Stimulated activated naive CD8-positive, alpha-beta T cell treated with anti-CD3 and anti-CD28 coated beads, Interleukin-15, Interleukin-2, amounts not matched to agents 100 ng/mL and 50 ng/mL, for 24 hours (primary cell): ENCODE results near the gene GARIN5B.
"Not testable (repeated sequence)": the region's sequence is repeated elsewhere in the genome, so short reads cannot be mapped to it uniquely, and the experiment has no call there.

Experiments
- H3K27ac Mint-ChIP-seq: one replicate; pipeline ENCODE4 v1.8.0; 2021; ENCODE audit warnings: mild to moderate bottlenecking, mixed read lengths
- H3K27me3 Mint-ChIP-seq: one replicate; pipeline ENCODE4 v1.8.0; 2021; ENCODE audit warnings: mixed read lengths
- H3K36me3 Mint-ChIP-seq: one replicate; pipeline ENCODE4 v1.8.0; 2021; ENCODE audit warnings: low read depth, mixed read lengths
- H3K4me1 Mint-ChIP-seq: one replicate; pipeline ENCODE4 v1.8.0; 2021; ENCODE audit warnings: low read depth, mixed read lengths
- H3K4me3 Mint-ChIP-seq: one replicate; pipeline ENCODE4 v1.8.0; 2021; ENCODE audit warnings: mild to moderate bottlenecking, mixed read lengths
- H3K9me3 Mint-ChIP-seq: one replicate; pipeline ENCODE4 v1.8.0; 2021; ENCODE audit warnings: mixed read lengths

The GARIN5B gene

DNA sequence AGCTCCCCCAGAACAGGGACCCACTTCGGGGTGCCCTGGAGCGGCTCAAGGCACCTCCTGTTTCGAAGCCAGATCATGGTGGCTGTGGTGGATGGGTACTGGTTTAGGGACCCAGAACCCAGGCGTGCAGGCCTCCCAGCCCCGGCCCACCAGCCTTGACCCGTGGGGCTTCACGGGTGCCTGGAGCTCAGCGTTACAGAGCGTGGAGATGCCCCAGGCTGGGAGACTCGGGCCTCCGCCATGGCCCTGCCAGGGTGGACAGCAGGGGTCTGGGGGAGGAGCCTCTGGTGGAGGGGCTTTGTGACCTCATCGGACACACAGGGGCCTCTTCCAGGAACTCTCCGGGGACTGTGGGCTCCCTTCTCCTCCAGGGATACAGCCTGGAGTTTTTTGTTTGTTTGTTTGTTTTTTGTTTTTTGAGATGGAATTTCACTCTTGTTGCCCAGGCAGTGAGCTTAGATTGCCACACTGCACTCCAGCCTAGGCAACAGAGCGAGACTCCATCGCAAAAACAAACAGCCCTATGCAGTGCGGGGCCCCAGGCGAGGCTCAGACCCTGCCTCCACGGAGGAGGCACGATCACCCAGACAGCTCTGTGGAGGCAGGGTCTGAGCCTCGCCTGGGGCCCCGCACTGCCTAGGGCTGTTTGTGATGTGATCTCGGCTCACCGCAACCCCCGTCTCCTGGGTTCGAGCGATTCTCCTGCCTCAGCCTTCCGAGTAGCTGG is at the start of gene GARIN5B:
TSS of gene GARIN5B (minus strand) at position 271 of the 727 bp plus-strand sequence. CDS start at position 77, 194 bp downstream.
- H3K27me3 Mint-ChIP-seq: peaks cover 4% of the 10 kb centered on the region
- H3K4me3 Mint-ChIP-seq: no peak within 1 kb of the TSS
- no peaks in the 10 kb centered on the region for H3K36me3 Mint-ChIP-seq
- H3K9me3 Mint-ChIP-seq: no peaks in the 10 kb centered on the region
- H3K4me1 Mint-ChIP-seq: no peaks in the 10 kb centered on the region
- H3K27ac Mint-ChIP-seq: no peak within 1 kb of the TSS

DNA sequence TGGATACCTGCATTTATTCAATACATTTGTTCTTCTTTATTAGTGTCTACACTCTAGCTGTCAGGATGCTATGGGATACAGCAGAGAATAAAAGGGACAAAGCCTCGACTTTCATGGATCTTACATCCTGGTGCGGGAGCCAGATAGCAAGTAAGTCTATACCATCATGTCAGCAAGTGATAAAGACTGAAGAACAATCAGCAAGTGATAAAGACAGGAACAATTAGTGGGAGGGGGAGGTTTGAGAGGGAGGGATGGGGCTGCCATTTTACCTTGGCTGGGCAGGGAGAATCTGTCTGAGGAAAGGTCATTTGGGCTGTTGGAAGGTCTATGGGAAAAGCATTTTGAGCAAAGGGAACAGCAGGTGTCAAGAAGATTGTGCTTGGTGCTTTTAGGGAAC is 47.1 kb upstream of the GARIN5B start:
- Mint-ChIP-seq H3K9me3 (no peaks in the 10 kb centered on the region), H3K27ac (no peak overlapping the region), H3K27me3 (no peaks in the 10 kb centered on the region), H3K36me3 (peaks cover 17% of the 10 kb centered on the region), H3K4me1 (peaks cover 26% of the 10 kb centered on the region), H3K4me3 (no peak overlapping the region)

DNA sequence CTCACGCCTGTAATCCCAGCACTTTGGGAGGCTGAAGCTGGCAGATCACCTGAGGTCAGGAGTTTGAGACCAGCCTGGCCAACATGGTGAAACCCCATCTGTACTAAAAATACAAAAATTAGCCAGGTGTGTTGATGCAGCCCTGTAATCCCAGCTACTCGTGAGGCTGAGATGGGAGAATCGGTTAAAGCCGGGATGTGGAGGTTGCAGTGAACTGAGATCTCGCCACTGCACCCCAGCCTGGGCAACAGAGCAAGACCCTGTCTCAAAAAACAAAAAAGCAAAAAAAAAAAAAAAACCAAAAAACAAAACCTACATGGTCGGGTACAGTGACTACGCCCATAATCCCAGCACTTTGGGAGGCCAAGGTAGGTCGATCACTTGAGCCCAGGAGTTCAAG is 46.1 kb upstream of the GARIN5B start:
- not testable (repeated sequence) for H3K27me3 Mint-ChIP-seq, H3K27ac Mint-ChIP-seq, H3K4me3 Mint-ChIP-seq, H3K9me3 Mint-ChIP-seq
- Mint-ChIP-seq H3K4me1 (peaks cover 26% of the 10 kb centered on the region), H3K36me3 (peaks cover 20% of the 10 kb centered on the region)

DNA sequence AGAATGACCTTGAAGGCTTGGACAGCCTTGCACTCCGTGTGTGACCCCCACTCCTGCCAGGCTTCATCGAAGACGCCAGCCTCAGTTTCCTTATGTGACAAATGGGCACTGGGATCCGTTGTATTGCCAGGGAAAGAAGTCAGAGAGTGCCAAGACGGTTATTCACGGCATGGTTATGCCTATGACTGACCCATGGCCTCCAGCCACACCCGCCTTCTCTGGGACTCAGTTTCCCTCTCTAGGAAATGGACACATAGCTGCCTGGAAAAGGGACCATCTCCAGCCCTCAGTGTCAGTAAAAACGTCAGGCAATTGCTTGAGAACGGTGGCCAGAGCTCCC is 45.4 kb upstream of the GARIN5B start:
- Mint-ChIP-seq H3K36me3 (peaks cover 27% of the 10 kb centered on the region), H3K4me3 (peak overlapping the region; percentile 96), H3K27ac (peak overlapping the region; percentile 96), H3K9me3 (no peaks in the 10 kb centered on the region), H3K27me3 (no peaks in the 10 kb centered on the region), H3K4me1 (peaks cover 32% of the 10 kb centered on the region)

DNA sequence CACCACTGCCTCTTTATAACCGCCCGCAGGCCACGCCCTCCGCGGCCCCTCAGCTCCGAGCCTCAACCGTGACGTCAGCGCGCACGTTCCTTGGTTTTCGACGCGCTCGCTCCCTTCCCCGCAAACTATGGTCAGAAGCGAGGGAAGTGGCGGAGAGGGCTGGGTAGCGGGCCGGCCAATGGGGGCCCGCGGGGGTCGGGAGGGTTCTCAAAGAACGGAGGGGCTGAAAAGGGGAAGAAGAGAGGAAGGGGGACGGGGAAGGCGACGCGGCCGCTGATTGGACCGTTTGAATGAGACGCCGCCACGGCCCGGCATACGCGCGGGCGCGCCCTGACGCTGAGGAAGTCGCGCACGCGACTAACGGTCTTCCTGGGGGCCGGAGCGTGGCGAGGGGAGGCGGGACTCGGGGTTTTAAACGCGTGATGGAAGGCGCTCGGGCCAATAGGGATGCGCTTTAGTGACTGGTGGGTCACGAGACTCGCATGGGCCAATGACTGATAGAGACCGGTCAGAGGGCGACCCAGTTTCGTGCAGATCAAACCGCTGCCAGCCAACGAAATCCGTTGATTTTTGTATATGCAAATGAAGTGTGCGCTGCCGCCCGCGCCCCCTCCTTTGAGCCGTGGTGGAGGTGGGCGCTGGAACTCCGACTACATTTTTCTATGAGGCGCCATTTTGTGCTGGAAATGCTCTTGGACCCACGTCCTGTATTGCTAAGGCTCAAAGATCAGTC is 44.9 kb upstream of the GARIN5B start:
- no peaks in the 10 kb centered on the region for H3K9me3 Mint-ChIP-seq
- peaks cover 37% of the 10 kb centered on the region for H3K4me1 Mint-ChIP-seq
- peak overlapping the region; percentile 96 for H3K27ac Mint-ChIP-seq
- H3K36me3 Mint-ChIP-seq: peaks cover 33% of the 10 kb centered on the region
- H3K4me3 Mint-ChIP-seq: peak overlapping the region; percentile 96
- no peaks in the 10 kb centered on the region for H3K27me3 Mint-ChIP-seq

DNA sequence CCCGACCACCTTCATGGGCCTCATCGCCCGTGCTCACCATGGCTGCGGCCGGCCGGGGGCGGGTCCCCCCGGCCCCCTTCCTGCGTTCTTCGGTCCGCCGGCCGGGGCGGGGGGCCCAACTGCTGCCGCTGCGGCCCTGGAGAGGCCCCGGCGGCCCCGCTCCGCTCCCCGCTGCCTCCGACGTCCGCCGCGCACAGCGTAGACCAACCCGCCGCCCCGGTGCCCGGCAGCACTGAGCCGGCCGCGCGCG is 44.4 kb upstream of the GARIN5B start, which contains the start of gene UBE2S:
TSS of gene UBE2S (minus strand) at position 239 of the 250 bp plus-strand sequence. CDS start at position 40, 199 bp downstream.
- Mint-ChIP-seq H3K27ac (peak within 1 kb of the TSS; percentile 96), H3K36me3 (peaks cover 38% of the 10 kb centered on the region), H3K4me1 (peaks cover 37% of the 10 kb centered on the region), H3K4me3 (peak within 1 kb of the TSS; percentile 96)
- H3K9me3 Mint-ChIP-seq, H3K27me3 Mint-ChIP-seq: not testable (repeated sequence)

DNA sequence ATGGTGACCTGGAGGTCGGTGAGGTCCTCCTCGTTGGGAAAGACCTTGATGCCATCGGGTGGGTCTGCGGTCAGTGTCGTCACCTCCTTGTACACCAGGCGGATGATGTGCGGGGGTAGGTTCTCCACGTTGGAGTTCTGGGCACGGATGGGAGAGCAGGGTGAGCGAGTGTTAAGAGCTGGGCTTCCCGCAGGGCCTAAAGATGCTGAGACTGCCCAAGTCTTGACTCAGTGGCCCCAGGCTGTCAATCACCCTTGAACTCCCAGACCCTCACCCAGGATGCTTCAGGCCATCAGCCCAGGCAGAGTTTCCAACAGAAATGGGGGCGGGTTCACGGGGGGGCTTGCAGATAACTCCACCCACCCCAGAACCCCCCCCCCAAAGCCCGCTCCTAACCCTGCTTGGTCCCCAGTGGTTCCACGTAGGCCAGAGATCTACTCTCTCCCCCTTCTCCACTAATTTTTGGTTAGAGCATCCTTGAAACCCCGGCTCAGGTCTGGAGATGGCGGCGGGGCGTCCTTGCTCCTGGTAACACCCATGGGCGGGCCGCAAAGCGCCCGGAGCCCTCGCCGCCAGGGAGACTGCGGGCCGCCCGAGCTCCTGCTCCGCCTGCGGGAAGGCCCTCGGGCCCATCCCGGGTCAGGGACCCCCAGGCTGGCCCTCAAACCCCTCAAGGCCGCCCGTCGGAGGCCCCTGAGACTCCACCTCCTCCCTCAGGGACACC is 43.9 kb upstream of the GARIN5B start:
- no peaks in the 10 kb centered on the region for H3K9me3 Mint-ChIP-seq
- peak overlapping the region; percentile 96 for H3K4me3 Mint-ChIP-seq
- H3K27me3 Mint-ChIP-seq: no peaks in the 10 kb centered on the region
- H3K4me1 Mint-ChIP-seq: peaks cover 37% of the 10 kb centered on the region
- H3K27ac Mint-ChIP-seq: peak overlapping the region; percentile 88
- peaks cover 42% of the 10 kb centered on the region for H3K36me3 Mint-ChIP-seq

DNA sequence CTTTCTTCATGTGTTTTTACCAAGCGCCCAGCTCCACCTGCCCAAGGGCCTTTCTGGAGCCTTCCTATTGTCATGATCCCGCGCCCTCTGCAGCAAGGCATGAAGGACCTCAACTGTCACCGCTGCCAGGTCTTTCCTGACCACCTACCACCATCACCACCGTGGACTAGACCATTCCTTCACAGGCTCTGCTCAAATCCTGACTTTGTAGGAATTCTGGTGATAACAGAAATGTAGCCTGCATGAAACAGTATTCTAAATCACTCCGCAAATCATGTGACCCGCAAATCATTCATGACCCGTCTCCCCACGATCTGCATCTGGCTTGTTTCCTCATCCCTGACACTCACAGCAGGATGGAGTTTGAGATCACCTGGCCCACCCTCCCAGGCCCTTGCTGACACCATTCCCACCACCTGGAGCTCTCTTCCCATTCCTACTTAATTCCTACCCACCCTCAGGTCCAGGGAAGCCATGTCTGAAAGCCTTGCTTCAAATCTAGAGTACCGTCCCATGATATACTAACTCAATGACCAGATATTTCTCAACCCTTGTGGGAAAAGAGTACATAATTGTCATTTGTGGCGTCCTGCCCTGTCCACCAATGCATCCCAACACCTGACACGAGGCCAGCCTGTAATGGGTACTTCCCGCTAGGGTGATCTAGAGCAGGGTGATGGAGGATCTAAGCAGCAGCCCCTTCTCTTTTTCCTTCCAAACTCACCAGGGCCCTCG is 43.2 kb upstream of the GARIN5B start:
- H3K4me3 Mint-ChIP-seq: peak overlapping the region; percentile 96
- no peaks in the 10 kb centered on the region for H3K27me3 Mint-ChIP-seq
- peak overlapping the region; percentile 88 for H3K27ac Mint-ChIP-seq
- peaks cover 47% of the 10 kb centered on the region for H3K36me3 Mint-ChIP-seq
- no peaks in the 10 kb centered on the region for H3K9me3 Mint-ChIP-seq
- H3K4me1 Mint-ChIP-seq: peaks cover 37% of the 10 kb centered on the region

DNA sequence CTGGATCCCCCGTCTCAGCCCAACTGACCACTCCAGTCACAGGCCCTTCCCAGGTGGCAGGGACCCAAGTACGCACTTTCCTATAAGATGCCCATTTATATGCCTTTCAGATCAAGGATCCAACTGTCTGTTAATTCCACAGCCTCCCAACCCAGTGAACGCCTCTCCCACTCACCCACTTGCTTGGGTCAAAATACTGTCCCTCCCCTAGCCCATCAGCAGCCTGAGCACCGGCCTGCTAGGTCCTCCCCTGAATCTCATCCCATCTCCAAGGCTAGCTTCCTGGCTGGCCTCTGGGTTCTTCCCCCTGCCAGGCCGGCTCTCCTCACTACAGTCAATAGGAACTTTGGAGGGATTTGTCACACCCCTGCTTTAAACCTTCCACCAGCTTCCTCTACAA is 42.6 kb upstream of the GARIN5B start:
- peaks cover 37% of the 10 kb centered on the region for H3K4me1 Mint-ChIP-seq
- no peaks in the 10 kb centered on the region for H3K27me3 Mint-ChIP-seq
- peaks cover 52% of the 10 kb centered on the region for H3K36me3 Mint-ChIP-seq
- peak overlapping the region; percentile 96 for H3K4me3 Mint-ChIP-seq
- peak overlapping the region; percentile 88 for H3K27ac Mint-ChIP-seq
- no peaks in the 10 kb centered on the region for H3K9me3 Mint-ChIP-seq

DNA sequence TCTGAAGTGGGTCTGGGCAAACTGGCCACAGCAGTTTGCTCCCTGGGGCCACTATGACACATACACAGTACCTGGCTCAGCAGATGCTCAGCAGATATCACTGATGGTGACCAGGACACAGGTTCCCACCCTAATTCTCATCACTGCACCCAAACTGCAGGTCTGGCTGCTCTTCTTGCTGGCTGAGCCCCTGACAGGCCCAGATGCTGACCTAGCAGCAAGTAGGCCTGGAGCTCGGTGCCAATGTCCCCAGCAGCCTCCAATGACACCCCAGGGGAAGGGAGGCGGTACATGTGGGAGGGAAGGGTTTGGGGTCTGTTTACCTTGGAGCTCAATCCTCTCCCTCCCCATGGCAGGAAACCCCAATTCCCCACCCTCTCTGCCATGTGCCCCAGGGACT is 39.4 kb upstream of the GARIN5B start:
- no peaks in the 10 kb centered on the region for H3K9me3 Mint-ChIP-seq
- no peak overlapping the region for H3K4me3 Mint-ChIP-seq
- H3K4me1 Mint-ChIP-seq: peaks cover 39% of the 10 kb centered on the region
- H3K36me3 Mint-ChIP-seq: peaks cover 55% of the 10 kb centered on the region
- H3K27me3 Mint-ChIP-seq: no peaks in the 10 kb centered on the region
- H3K27ac Mint-ChIP-seq: no peak overlapping the region

DNA sequence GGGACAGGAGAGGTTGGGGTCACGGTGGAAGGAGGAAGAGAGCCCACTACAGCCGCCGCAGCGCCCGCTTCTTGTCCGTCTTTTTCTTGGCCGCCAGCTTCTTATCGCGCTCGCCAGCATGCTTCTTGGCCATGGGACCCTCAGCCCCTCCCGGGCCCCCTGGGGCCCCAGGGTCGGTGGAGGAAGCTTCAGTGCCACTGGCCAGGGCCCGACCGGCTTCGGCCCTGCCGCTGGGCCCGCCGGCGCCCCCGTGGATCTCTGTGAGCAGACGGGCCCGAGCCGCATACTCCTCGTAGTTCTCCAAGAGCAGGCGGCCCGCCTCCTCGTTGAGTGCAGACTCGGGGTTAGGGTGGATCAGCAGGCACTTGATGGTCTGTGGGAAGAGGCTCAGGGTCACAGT is 38.3 kb upstream of the GARIN5B start:
- peaks cover 35% of the 10 kb centered on the region for H3K4me1 Mint-ChIP-seq
- not testable (repeated sequence) for H3K27me3 Mint-ChIP-seq, H3K4me3 Mint-ChIP-seq, H3K9me3 Mint-ChIP-seq, H3K27ac Mint-ChIP-seq
- H3K36me3 Mint-ChIP-seq: peaks cover 49% of the 10 kb centered on the region

DNA sequence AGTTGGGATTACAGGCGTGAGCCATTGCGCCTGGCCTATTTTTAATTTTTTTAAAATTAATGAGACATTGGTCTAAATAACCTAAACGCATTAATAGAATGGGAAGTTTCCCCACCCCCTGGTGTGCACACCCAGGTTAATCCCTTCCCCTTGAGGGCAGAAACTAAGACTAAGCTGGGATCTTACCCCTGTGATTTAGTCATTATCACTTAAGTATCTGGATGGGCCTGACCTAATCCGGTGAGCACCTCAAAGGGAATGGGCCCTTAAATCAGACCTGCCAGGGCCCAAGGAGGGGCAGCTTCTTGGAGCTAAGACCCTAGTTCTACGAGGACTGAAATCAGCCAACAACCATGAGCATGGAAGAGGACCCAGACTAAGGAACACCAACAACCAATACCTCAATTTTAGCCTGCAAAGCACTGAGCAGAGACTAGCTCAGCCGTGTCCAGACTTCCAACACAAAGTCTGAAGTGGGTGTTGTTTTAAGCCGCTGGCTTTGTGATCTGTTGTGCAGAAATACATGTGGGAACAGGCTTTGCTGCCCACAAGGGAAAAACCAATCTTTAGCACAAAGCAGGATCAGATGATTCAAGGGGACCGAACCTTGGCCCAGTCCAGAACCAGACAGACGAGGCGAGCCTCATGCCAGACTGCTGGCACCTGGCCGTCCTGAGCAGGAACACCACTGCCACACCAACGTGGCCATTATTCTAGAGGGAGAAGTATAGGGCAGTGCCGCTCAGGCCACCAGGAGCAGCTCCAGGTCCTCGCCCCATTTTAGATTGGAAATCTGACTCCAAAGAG is 37.4 kb upstream of the GARIN5B start:
- Mint-ChIP-seq H3K27me3 (no peaks in the 10 kb centered on the region), H3K4me1 (peaks cover 26% of the 10 kb centered on the region), H3K27ac (no peak overlapping the region), H3K4me3 (peak overlapping the region; percentile 23), H3K36me3 (peaks cover 40% of the 10 kb centered on the region), H3K9me3 (no peaks in the 10 kb centered on the region)

DNA sequence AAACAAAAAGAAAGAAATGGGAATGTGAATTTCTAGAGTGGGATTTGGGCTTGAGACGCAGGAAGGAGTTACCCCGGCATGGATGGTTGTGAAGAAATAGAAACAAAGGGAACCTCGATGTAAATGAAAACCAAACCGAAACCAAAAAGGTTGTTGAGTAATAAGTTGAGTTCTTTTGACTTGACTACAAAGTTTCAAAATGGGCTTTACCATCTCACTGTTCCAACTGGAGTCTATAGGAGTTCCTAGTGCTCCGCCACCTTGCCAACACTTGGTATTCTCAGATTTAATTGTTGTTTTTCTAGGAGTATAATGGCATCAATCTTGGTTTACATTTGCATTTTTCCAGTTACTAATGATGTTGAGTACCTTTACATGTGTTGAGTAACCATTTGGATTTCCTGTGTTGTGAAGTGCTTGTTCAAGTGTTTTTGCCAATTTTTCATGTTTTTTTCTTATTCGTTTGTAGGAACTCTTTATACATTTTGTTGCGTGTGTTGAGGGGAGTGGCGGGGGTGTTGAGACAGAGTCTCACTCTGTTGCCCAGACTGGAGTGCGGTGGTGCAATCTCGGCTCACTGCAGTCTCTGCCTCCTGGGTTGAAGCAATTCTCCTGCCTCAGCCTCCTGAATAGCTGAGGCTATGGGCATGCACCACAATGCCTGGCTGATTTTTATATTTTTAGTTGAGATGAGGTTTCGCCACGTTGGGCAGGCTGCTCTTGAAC is 35.3 kb upstream of the GARIN5B start:
- peaks cover 17% of the 10 kb centered on the region for H3K4me1 Mint-ChIP-seq
- H3K4me3 Mint-ChIP-seq: peak overlapping the region; percentile 2
- H3K27me3 Mint-ChIP-seq: no peaks in the 10 kb centered on the region
- H3K9me3 Mint-ChIP-seq: no peaks in the 10 kb centered on the region
- H3K27ac Mint-ChIP-seq: peak overlapping the region; percentile 45
- H3K36me3 Mint-ChIP-seq: peaks cover 26% of the 10 kb centered on the region
